ENCODE data around the gene UBE3A.

DNA sequence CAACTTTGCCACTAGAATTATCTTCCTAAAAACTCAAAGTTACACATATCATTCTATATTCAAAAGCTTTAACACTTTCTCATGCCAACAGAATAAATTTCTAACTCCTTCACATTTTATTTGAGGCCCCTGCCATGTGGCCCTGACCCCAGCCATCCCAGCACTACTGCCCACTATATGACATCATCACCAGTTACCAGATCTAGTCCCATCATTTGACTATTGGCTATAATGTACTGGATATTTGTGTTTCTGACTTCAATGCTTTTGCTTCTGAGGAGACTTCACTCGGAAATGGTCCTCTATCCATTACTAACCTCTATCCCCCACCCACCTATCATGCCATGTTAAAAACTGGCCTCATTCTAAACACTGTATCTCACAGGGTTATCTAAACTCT lies 23.6 kb downstream of the UBE3A start:
- TF ChIP-seq, protein P1, sequence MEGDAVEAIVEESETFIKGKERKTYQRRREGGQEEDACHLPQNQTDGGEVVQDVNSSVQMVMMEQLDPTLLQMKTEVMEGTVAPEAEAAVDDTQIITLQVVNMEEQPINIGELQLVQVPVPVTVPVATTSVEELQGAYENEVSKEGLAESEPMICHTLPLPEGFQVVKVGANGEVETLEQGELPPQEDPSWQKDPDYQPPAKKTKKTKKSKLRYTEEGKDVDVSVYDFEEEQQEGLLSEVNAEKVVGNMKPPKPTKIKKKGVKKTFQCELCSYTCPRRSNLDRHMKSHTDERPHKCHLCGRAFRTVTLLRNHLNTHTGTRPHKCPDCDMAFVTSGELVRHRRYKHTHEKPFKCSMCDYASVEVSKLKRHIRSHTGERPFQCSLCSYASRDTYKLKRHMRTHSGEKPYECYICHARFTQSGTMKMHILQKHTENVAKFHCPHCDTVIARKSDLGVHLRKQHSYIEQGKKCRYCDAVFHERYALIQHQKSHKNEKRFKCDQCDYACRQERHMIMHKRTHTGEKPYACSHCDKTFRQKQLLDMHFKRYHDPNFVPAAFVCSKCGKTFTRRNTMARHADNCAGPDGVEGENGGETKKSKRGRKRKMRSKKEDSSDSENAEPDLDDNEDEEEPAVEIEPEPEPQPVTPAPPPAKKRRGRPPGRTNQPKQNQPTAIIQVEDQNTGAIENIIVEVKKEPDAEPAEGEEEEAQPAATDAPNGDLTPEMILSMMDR (IDR thresholded peaks at IDR 0.05) = no peak
- no peak for TF ChIP-seq EP300 (IDR thresholded peaks at IDR 0.05)
